HG03103 (cell line): ENCODE results near the gene DHRS12.

Source experiments
- ATAC-seq: cut with Tn5 transposase; IDR thresholded peaks from one replicate; pipeline ENCODE4 v1.9.1; 2021; ENCODE audit warnings: low read depth; ENCODE audit not compliant: unreplicated experiment

Gene DHRS12

DNA sequence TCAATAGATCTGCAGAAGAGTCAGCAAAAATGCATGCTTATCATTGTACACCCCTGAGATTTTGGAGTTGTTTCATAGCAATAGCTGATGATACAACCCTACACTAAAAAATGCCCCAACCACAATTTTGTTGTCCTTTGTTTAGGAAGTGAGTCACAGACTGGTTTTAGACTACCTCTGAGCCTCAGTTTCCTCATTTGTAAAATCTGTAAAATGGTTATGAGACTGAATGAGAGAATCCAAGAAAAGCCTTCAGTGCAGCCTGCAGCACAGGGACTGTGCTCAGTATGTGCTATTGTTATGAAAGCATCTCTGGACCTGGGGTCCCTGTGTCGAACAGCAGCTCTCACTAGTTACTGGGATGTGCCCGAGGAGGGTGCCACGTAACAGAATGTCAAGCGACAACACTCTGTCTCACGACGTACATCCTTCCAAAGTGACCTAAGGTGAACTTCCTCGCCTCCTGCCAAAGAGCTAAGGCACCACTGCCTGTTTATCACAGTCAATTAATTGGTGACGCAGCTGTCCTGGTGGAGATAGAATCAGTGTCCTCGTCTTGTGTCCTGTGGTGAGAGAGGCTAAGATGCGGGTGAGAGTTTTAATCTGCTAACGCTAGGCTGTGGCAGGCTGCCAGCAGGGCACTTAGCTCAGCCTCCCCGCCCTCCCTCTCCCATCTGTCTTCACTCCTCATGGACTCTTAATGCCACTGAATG is 18.1 kb downstream of the DHRS12 start:
- no peak for ATAC-seq

DNA sequence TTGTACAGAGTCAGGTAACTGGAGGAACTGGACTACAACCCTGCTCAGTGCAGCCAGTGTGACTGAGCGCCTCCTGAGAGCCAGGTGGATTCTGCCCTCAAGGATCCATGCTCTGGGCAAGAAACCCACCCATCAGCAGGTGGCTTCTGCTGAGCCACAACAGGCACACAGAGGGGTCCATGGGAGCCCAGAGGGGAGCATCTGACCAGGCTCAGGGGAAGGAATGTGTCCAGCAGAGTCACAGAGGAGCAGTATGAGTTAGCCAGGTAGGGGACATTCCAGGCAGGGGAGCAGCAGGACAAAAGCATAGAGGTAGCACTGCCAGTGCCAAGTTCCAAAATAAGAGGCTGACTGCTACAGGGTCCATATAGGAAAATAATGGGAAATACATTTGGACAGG is 19.9 kb downstream of the DHRS12 start:
- ATAC-seq = no peak

DNA sequence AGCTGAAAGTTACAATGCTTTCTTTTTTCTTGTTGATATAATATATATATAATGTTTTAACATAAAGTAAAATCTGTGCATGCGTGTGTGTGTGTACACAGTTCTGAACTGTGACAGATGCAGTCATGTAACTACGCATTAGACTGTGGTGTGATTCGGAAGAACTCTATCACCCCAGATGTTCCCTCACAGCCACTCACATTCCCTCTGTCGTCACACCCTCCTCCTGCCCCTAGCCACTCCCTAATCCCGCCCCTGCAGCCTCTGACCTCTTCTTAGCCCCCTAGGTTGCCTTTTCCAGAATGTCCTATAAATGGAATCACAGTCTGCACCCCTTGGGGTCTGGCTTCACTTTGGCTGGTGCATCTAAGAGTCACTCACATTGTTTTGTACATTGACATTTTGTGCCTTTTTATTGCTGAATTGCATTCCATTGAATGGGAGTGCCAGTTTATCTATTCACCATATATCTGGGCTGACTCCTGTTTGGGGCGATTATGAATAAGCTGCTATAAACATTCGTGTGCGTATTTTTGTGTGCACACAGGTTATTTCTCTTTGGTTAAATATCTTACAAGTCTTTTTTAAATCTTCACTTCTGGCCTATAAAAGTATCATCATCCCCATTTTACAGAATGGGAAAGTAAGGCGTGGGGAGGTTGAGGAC is 20.4 kb downstream of the DHRS12 start:
- ATAC-seq = no peak

DNA sequence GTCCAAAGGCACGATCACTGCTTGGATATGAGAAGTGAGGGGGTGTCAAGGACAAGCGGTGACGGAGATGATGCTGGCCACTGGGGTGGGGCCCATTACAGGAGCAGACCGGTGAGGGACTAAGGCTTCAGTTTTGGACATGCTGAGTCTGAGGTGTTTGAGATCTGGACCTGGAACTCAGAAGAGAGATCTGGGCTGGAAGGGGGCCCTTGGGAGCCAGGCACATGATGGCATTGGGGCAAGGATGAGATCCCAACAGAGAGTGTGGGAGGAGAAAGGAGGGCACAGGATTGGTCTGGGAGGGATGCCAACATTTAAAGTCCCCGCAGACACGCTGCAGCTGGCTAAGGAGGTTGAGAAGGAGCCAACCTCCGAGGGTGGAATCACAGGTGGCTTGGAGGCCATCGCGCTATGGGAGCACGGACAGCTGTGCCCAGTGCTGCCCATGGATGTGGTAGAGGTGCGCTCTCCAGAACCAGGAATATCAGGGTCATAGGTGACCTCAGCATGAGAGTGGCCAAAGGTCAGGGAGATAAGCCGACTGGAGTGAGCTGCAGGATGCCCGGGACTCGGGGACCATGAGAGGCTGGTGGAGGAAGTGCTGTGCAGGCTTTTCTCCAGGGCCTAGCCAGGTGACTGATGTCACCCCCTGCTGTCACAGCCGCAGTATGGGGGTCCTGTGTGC is 21.8 kb downstream of the DHRS12 start:
- ATAC-seq = no peak

DNA sequence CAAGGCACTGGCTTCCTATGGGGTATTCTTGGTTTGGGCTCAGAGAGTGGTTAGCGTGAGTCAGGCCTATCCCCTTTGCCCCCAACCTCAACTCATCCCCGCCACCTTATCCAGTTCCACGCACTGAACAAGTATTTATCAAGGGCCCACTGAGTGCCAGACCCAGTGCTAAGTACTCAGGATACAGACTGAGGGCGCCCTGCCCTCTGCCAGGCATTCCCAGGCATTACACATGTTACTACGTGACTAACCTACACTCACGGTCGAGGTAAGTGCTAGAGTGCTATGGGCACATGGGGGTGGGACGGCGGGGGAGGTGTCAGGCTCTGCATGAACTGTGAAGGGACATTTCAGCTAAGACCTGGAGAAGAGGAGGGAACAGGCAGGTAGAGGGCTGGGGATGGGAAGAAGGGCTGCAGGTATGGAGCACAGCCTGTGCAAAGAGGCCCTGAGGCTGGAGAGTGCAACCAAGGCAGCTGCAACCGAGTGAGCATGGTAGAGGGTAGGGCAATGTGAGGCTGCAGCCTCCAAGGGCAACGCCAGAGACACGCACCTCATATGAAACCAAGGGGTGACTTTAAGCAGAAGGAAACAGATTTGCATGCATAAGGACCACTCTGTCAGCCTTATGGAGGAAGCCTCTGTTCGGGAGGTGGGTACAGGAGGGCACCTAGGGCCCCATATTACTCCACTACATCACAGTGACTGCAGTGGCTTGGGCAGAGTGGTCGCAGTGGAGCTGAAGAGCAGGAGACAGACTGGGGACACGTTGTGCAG is 22.5 kb downstream of the DHRS12 start:
- no peak for ATAC-seq

DNA sequence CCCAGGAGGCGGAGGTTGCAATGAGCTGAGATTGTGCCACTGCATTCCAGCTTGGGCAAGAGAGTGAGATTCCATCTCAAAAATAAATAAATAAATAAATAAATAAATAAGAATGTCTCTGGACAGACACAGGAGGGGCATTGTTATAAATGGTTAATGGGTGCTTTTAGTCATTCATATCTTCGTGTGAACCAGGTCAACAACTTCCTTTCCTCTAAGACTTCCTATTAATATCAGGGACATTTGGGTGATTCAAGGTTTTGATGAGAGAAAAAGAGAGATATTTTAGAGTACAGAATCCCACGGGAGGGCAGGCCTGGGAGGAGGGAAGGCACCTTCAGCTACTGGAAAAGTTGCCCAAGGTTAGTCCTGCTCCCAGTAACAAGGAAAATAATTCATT is 23.9 kb downstream of the DHRS12 start:
- ATAC-seq = no peak

DNA sequence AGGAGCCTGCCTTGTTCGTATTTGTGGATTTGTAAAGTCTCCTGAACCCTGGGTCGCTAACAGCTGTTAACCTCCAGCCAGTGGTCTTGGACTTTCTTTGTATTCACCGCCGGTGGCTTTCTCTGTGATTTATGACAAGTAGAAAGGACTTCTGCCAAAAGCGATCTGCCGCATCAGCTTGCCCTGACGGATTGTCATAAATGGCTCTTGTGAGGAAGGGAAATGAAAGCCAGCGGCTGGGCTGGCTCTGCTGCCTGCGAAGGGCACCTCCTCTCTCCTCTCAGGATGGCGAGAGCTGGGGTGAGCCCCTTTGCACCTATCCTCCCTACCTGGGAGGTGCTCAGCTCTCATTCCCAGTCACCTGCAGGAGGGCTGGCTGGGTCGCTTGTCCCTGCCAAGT is 25.6 kb downstream of the DHRS12 start:
- no peak for ATAC-seq

DNA sequence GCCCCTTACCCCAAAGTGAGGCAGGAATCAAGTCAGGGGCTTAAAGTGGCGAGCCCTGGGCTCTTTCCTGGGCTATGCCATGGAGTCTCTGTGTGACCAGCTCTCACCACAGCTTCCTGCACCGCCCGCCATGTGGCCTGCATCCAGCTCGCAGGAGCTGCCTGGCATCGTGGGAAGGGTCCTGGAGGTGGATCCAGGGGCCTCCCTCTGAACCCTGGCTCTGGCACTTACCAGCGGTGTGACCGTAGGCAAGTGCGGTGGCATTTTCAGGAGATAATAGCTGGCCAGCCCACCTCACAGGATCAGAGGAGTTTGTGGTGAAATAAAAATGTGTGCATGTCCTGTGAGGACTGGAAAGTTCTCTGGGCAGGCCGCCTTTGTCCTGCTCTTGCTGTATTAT is 26.0 kb downstream of the DHRS12 start:
- ATAC-seq = no peak

DNA sequence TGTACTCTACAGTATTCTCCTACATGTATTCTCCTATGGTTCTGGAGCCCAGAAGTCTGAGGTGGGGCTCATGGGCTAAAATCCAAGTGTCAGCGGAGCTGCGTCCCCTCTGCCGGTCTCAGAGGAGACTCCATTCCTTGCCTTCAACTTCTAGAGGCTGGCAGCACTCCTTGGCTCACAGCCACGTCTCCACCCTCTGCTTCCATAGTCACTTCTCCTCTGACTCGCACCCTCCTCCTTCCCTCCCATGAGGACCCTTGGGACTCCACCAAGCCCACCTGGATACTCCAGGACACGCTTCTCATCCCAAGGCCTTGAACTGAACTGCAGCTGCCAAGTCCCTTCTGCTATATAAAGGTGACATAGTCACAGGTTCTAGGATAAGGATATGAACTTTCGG is 27.8 kb downstream of the DHRS12 start:
- ATAC-seq = no peak

DNA sequence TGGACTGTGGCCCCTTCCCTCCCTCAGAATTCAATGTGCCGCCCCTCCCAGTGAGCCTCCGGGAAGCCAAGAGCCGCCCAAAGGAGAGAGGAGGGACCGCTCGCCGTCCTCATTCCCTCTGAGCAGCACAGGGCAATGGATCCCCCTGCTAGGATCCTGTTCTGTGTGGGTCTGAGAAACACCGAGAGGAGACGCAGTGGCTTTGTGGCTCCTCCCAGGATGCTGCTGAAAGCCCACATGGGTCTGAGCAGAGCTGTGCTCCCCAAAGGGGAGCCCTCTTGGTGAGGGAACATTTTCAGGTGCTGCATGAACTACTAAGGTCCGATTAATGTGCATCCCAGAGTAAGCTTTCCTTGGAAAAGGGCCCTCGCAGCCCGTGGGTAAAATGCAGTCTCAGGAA is 30.4 kb downstream of the DHRS12 start:
- ATAC-seq = no peak

DNA sequence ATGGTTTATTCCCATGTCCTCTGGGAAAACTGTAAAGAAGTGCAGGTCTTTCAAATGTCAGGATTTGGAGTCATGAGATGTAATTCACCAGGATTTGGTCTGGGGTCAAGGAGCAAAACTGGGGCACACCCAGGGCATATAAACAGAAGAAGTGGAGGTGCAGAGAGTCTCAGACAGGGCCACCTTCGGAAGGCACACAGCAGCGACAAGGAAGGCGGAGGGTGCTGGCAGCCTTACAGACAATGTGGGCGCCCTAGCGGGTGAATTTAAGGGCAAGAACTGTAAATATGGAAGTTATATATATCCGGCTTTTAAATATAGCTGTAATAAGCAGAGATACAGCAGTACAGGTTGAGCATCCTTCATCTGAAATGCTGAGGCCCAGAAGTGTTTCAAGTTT is 31.2 kb downstream of the DHRS12 start:
- ATAC-seq = no peak

DNA sequence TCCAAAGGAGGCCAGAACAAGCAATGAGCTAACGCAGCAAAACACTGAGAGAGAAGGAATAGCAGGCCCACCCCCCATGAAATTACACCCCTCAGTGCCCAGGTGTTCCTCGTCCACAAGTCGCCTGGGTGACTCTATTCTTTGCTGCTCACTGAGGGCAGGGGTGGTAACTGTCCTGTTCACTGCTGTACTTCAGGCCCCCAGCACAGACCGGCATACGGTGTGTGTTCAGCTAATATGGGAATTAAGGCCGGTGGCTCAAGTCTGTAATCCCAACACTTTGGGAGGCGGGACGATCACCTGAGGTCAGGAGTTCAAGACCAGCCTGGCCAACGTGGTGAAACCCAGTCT is 31.9 kb downstream of the DHRS12 start:
- ATAC-seq = no peak

DNA sequence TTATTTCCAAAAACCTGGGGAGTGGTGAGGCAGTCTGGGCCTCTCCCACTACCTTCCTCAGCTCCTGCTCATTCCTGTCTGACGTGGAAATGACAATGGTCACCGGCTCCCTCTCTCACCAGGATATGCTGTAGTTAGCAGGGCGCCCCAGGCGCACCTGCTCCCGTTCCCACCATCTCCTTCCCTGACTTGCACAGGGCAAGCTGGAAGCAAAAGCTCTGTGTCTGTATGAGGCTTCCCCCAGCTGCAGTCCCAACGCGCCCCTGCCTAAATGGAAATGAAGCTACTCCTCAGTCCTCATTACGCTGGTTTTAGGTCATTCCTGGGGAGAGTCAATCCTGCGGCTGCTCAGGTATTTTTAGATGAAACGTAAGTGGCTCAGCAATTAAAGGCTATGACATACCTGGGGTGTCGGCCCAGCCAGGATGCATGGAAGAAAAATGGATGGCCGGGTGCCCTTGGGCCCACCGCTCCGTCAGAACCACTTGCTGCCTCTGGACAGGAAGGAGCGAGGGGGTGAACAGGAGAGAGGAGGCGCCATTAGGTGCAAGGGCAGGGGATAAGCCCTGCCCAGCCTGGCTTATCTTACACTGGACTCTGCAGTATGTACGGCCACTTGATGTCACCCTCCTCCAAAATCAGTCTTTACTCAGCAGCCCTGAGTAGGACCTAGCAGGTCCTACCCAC is 32.4 kb downstream of the DHRS12 start:
- ATAC-seq = no peak

DNA sequence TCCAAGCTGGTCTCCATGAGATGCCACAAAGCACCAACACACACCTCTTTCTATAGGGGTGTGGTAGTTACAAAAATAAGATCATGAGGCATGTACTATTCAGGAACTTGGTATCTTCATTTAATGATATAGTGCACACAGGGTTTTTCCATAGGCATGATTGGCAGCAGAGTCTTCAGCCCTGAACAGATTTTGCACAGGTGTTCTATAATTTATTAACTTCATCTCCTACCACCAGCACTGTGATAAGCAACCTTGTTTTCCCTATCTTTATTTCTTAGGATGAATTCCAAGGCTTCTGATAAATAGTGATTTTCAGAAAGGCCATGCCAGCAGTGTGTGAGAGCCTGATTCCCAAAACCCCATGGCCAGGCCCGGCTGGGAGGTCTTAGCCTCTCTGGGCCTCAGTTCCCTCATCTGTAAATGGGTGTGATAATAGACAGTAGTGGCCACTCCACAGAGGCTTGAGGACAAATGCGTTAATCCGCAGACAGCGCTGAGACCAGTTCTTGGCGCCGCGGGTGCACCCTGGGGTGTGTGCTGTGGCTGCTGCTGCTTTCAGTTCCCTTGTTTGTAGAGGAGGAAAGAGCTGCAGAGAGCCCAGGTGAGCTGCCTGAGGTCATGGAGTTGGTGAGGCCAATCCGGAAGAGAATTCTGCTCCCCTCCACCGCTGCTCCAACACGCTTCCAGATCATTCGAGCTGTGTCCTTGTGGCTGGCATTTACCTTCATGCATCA is 33.1 kb downstream of the DHRS12 start:
- ATAC-seq = no peak

DNA sequence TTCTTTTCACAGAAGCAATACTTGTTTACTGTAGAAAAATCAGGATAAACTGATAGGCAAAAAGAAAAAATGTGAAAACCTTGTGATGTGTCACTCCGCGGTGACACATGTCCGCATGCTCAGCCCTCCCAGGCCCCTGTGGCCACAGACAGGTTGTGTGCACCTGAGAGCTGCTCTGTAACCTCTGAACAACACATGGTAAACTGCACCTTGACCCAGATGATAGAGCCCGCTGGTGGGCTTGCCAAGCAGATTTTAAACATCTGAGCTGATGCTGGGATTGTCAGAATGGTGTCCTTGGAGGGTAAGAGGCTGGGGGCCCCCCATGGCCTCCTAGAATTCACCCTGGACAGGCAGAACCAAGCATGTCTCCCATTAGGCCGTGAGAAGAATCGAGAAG is 33.8 kb downstream of the DHRS12 start:
- no peak for ATAC-seq

DNA sequence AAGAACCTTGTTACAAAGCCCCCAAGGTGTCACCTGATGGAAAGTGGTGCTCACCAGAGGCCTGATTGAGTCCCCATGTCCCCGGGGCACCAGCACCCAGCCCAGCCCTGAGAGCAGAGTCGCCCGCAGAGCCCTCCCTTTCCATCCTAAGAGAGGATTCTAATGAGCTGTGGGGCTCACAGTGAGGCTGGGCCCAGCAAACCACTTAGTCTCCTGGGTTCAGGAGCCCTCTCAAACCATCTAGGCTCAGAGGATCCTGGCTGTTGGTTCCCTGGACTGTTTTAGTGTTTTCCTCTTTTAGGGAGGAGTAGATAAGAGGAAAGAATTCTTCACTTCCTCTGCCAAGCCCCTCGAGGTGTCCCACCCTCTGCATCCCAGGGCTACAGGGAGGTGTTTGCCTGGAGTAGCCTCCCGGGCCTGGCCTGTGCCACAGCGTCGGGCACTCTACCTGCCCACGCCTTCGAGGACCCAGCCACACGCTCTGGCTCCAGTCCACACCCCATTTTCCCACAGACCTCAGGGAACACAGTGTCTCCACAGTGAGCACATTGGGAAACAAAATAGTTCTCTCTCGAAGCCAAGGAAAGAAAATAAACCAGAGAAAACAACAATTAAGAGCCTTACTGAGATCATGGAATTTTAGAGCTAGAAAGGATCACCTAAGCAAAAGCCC is 34.4 kb downstream of the DHRS12 start:
- ATAC-seq = no peak

DNA sequence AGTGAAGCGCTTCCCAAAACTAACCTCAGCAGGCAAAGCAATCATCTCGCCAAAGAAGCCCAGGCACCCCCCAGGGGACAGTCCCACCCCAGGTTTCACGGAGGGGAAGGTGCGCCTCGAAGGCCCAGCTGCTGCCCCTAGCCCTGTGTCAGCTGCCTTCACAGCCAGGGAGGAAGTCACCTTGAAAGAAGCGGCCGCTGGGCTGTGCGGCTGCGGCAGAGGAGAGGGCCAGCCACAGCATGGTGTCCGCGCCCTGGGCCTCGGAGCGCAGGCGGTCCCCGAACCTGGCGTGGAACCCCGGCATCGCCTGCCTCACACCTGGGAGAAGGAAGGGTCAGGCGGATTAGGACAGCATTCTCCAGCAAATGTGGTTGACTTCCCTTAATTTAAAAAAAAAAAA is 35.0 kb downstream of the DHRS12 start:
- no peak for ATAC-seq

DNA sequence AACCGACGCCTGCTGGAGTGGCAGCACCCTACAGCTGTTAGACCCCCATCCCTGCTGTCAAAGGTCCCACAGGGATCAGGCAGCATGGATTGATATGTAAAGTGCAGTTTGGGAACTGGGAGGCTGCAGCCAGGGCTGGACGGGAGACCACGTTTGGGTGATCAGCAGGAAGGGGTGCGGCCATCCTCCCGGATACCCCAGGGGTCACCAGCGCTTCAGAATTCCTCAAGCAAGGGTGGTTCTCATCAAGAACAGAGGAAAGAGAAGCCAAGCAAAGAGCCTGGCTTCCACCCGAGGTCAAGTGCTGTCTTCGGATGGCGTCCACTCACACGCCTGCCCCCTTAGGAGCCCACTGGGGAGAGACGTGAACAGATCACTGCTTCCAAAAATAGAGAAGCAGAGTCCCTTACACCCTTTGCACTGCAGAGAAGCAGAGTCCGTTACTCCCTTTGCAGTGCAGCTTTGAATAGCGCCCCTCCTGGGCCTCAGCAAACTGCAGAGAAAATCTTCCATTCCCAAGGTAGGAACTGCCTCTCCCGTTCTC is 35.5 kb downstream of the DHRS12 start:
- no peak for ATAC-seq

DNA sequence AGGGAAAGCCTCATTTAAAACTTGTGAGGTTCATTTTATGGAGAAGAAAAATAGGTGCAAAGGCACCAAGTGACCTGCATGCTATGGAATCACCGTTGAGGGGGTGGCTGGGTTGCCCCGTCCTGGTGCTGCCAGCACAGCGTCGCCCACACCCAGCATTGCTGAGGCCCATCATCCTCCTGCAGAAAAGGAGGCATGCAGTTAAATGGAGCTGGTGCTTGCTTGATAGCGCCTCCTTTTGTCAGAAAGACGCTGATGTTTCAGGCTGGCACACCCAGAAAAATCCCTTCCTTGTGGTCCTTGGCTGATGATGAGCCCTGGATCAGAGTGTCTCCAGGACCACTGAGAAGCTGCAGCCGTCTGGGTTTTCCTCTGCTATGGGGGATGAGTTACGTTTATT is 36.9 kb downstream of the DHRS12 start:
- no peak for ATAC-seq
